ENCODE measurements around the gene MTG2. TPM values are rescaled to one million over a fixed set of nuclear protein-coding genes. Genes with fewer than 3 reads are reported as not detected.

MTG2 gene
- total RNA-seq, 1 experiment from 2014 or later, result 33.9 TPM

- peaks cover 4% of the 10 kb centered on the region; the same call in 1 of the 2 replicates for H3K36me3 ChIP-seq (ENCODE audit: low read depth, low read length)
- TF ChIP-seq EZH2 (IDR thresholded peaks at IDR 0.05; ENCODE audit: low read length, unreplicated experiment) (no peak), EZH2phosphoT487 (IDR thresholded peaks at IDR 0.05; ENCODE audit: borderline replicate concordance, low read length) (no peak), CTCF (conservative IDR thresholded peaks at IDR 0.05; ENCODE audit: low read depth, low read length) (no peak)
- peak overlapping the region; percentile 70 for H2AFZ ChIP-seq (ENCODE audit: low read length)
- TSS peak; percentile 64 for BruUV-seq (replicated peaks)
- peak overlapping the region; percentile 99 for H3K9ac ChIP-seq (ENCODE audit: low read length)
- H3K9me2 ChIP-seq (replicated peaks; ENCODE audit: low read length), result no peaks in the 10 kb centered on the region
- no peaks in the 10 kb centered on the region for H4K20me1 ChIP-seq (ENCODE audit: low read length)
- H3K9me3 ChIP-seq (ENCODE audit: low read length), result no peaks in the 10 kb centered on the region
- ChIA-PET POLR2A (ENCODE audit: unreplicated experiment) (no interaction called here), CTCF (no interaction called here)
- DNase-seq, result no peak
- H3K27ac ChIP-seq (ENCODE audit: low read length), result peak overlapping the region; percentile 70
- H3F3A ChIP-seq (ENCODE audit: low read length, unreplicated experiment), result peaks cover 7% of the 10 kb centered on the region
- H3K79me2 ChIP-seq (ENCODE audit: low read length), result peaks cover 67% of the 10 kb centered on the region
- H3K27me3 ChIP-seq (ENCODE audit: low read length), result no peaks in the 10 kb centered on the region
- peak overlapping the region; percentile 100 for H3K4me2 ChIP-seq (ENCODE audit: low read length)
- intact Hi-C loops (cut with micrococcal nuclease), result loop anchor here (2.0 kb wide), 1 partner anchor 55 kb away; the partner anchor contains the start of gene OSBPL2
- H3K4me1 ChIP-seq (ENCODE audit: insufficient read depth, low read length), result peaks cover 11% of the 10 kb centered on the region
- H3K4me3 ChIP-seq (ENCODE audit: low read length), result peak overlapping the region; percentile 98
- no peak for ATAC-seq
Observed at GRCh38 chr20:62183426-62184142, 756 bp downstream of the MTG2 start.

- Histone ChIP-seq H3K4me1 (ENCODE audit: insufficient read depth, low read length) (peaks cover 11% of the 10 kb centered on the region), H3K9me3 (ENCODE audit: low read length) (no peaks in the 10 kb centered on the region), H3K36me3 (ENCODE audit: low read depth, low read length) (peaks cover 10% of the 10 kb centered on the region; the same call in 1 of the 2 replicates), H3K27ac (ENCODE audit: low read length) (no peak overlapping the region), H3K9ac (ENCODE audit: low read length) (no peak overlapping the region), H3F3A (ENCODE audit: low read length, unreplicated experiment) (no peaks in the 10 kb centered on the region), H3K9me2 (replicated peaks; ENCODE audit: low read length) (no peaks in the 10 kb centered on the region), H3K4me3 (ENCODE audit: low read length) (no peak overlapping the region), H3K79me2 (ENCODE audit: low read length) (peaks cover 88% of the 10 kb centered on the region), H3K4me2 (ENCODE audit: low read length) (no peak overlapping the region), H2AFZ (ENCODE audit: low read length) (no peak overlapping the region), H4K20me1 (ENCODE audit: low read length) (no peaks in the 10 kb centered on the region), H3K27me3 (ENCODE audit: low read length) (no peaks in the 10 kb centered on the region)
- CTCF ChIA-PET, result no interaction called here
- ATAC-seq (no peak), DNase-seq (no peak)
- POLR2A ChIA-PET (ENCODE audit: unreplicated experiment), result no interaction called here
- TF ChIP-seq CTCF (conservative IDR thresholded peaks at IDR 0.05; ENCODE audit: low read depth, low read length) (no peak), EZH2 (IDR thresholded peaks at IDR 0.05; ENCODE audit: low read length, unreplicated experiment) (no peak), EZH2phosphoT487 (IDR thresholded peaks at IDR 0.05; ENCODE audit: borderline replicate concordance, low read length) (no peak)
- BruUV-seq (replicated peaks), result no TSS peak
- intact Hi-C loops (cut with micrococcal nuclease), result no loop called here
Observed at GRCh38 chr20:62186096-62186426, 3.2 kb downstream of the MTG2 start.

Measured in PC-3 (cell line).